ENCODE measurements around the gene PMEL.
"Not testable (repeated sequence)": the region's sequence is repeated elsewhere in the genome, so short reads cannot be mapped to it uniquely, and the experiment has no call there.

The PMEL gene

DNA sequence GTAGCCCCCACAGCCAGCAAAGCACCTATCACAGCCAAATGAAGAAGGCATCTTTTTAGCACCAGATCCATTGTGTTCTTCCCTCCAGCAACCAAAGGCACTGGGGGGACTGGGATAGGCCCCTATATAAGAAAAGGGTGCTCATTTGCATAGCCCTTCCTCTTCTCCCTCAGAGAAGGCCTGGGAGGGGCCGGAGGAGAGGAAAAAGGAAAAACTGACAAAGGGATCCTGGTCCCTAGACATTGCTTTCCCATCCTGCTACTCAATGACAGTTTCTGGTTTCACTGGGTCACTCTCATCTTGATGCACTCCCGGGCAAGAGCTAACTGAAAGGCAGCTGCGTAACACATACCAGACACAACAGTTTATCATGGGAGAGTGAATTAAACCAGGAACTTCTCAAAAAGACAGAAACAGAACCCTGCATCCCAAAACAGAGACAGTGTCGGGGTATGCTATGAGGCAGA lies at the start of gene PMEL:
TSS of gene PMEL (minus strand) at position 102 of the 467 bp plus-strand sequence. CDS start at position 71, 31 bp downstream.
- DNase-seq: no peak

DNA sequence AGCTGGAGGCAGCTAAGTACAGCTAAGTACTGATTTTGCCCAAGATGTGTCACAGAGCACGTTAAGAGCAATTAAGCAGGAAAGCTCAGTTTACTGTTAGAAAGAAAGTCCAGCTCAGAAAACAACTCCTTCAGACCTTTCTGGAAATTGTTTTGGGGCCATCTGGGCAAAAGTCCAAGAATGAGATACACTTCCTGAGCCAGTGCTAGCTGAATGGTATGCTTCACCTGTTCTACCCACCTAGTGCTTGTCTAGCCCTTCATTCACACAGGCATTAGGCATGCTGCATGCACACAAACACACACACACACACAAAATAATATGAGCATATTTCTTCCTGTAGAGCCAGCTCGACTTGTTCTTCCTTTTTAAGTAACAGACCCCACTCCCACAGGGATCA lies 48.4 kb upstream of the PMEL start:
- DNase-seq: no peak

DNA sequence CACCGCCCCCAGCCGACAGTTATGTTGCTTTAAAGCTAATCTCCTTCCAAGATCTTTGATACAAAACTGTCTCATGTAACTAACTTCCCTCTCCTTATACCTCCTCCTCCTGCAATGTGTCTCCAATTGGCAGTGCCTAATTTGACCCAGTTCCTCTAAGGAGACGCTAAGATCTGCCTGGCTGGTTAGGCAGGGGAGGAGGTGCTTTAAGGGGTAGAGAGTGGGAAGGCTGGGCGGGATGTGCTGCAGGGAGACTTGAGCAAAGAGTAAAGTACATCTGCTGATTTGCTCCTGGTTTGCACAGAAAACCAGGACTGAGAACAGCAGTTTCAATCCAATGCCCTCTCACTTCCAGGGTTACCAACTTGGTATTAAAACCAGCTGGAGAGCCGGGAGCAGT lies 47.6 kb upstream of the PMEL start:
- no peak for DNase-seq

DNA sequence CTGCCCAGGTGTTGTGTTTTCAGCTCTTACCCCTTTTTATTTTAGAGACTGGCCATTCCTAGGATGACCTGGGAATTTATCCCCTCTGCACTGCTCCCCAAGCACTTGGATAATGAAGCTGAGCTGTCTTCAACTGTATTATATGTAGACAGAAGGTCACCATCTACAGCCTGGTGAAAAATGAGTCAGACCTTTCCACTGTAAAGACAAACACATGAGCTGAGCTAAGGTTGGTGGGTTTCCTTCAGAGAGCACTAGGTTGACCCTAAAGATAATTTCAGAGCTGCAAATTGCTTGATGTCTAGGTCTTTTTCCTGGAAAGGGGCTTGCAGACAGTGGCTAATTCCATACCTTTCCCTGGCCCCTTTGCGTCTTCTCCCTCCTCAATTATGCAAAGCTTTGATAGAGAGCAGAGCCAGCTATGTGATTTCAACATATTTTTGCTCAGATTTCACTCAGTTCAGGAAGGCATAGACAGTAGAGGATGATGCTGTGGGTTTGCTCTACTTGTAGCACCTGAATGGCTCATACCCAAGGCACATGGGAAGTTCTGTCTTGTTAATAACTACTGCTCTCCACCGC lies 45.8 kb upstream of the PMEL start:
- DNase-seq: no peak

DNA sequence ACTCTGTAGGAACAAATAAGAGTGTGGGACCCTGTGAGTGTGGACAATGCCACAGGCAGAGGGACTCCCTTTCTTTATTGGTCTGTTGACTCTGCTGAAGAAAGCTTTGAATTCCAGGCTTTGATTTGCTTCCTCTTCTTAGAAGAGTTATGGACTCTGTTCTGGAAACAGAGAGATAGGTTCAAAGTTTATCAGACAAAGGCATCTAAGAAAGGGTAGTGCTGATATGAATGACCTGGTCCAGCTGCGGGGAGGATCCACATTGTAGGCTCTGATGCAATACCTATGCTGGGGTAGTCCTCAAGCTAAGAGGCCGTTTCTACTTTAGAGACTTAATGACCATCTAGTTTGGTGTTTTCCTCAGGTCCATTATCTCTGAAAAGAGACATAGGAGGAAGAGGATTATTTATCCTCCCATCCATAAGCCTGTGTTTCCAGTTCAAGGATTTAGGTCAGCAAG lies 44.3 kb upstream of the PMEL start:
- DNase-seq: no peak

DNA sequence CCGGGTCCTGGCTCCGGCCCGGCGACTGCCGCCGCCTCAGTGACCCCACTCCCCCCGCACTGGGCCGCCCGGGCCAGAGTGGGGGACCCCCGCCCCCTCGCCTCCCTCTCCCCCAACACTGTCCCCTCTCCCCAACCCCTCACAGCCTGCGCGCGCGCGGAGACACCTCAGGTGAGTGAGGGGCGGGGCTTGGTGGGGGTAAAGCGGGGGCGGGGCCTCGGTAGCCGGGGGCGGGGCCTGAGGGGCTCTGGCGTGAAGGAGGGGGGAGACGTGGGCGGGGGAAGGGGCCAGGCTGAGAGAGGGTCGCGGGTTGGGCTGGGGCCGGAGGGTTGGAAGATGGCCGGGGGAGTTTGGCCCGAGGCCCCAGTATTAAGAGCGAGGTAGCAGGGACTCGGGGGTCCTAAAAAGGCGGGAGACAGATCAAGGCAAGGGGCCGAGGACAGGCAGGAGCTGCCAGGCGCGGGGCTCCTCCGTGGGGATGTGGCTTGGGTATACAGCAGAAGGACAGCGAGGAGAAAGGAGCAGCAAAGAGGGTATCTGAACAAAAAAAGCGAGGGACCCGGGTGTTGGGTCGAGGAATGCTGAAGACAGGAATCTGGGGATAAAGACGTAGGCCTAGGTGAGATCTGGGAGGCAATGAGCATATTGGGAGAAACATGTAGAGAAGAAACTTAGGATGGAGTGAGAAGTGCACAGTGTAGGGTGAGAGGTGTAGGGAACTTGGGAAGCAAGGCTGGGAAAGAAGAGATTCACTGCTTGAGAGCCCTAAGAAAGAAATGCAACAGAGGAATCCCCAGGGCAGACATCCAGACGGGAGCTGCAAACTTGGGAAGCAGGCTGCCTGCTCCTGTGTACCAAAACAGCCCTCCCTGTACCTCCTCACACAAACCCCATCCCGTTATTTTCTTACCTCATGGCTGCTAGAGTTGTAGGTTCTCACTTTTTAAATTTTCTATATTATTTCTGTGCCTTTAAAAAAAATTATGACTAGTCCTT lies 42.0 kb upstream of the PMEL start:
- DNase-seq: peak; percentile 10

DNA sequence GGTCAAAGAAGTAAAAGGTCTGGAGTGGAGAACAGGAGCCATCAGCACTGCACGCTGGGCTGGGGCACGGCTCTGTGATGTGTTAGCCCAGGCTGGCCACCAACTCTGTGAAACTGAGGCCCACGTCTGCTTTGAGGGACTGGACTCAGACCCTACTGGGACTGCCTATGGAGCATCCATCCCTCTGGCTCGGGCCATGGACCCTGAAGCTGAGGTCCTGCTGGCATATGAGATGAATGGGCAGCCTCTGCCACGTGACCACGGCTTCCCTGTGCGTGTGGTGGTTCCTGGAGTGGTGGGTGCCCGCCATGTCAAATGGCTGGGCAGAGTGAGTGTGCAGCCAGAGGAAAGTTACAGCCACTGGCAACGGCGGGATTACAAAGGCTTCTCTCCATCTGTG lies 38.4 kb upstream of the PMEL start:
- DNase-seq: no peak

DNA sequence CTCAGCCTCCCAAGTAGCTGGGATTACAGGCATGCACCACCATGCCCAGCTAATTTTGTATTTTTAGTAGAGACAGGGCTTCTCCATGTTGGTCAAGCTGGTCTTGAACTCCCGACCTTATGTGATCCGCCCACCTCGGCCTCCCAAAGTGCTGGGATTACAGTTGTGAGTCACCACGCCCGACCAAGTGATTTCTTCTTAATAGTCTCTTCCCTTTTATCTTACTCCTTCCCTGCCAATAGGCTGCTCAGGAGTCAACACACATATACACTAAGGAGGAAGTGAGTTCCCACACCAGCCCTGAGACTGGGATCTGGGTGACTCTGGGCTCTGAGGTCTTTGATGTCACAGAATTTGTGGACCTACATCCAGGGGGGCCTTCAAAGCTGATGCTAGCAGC lies 37.5 kb upstream of the PMEL start:
- not testable (repeated sequence) for DNase-seq

DNA sequence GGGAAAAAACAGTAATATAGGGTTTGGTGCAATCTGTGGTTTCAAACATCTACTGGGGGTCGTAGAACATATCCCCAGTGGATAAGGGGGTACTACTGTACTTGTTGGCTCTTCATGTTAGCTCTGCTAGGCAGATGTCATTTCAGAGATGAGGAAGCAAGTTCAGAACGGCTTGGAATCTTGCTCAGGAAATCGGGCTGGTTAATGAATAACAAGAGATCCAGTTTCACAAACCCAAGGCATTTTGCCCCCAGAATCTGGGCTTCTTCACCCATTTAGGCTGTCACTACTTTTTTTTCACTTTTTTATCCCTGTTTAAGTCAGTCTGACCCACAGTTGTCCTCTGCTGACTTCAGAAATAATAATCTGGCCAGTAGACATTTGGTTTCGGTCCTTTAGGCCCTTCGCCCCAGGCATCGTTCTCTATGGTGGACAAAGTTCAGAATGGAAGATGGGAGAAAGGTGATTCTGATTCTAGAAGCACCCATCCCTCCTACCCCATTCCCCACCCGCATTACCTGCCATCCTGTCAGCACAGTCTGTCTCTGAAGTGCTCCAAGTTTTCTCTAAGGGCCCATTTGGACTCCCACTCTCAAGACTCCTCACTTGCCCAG lies 35.8 kb upstream of the PMEL start:
- no peak for DNase-seq

DNA sequence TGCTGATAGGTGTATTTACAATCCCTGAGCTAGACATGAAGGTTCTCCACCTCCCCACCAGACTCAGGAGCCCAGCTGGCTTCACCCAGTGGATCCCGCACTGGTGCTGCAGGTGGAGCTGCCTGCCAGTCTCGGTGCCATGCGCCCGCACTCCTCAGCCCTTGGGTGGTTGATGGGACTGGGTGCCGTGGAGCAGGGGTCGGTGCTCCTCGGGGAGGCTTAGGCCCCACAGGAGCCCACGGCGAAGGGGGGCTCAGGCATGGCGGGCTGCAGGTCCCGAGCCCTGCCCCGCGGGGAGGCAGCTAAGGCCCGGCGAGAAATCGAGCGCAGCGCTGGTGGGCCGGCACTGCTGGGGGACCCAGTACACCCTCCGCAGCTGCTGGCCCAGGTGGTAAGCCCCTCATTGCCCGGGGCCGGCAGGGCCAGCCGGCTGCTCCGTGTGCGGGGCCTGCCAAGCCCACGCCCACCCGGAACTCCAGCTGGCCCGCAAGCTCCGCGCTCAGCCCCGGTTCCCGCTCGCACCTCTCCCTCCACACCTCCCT lies 34.2 kb upstream of the PMEL start:
- DNase-seq: not testable (repeated sequence)

DNA sequence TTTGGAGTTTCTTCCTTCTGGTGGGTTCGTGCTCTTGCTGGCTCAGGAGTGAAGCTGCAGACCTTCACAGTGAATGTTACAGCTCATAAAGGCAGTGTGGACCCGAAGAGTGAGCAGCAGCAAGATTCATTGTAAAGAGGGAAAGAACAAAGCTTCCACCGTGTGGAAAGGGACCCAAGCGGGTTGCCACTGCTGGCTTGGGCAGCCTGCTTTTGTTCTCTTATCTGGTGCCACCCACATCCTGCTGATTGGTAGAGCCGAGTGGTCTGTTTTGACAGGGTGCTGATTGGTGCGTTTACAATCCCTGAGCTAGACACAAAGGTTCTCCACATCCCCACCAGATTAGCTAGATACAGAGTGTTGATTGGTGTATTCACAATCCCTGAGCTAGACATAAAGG lies 33.7 kb upstream of the PMEL start:
- DNase-seq: not testable (repeated sequence)

DNA sequence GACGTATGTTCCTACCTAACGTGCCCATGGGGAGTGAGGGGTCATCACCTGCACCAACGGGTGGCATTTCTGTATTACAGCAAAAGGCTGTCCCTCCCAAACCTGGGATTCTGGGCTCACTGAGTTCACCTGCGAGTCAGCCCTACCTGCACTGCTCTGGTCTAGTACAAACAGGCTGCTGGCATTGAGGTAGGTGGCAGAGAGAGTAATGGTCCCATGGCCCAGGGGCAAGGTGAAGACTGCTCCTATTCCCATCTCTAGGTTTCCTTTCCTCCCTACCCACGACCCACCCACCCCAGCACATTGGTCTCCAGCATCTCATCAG lies 31.7 kb upstream of the PMEL start:
- no peak for DNase-seq

DNA sequence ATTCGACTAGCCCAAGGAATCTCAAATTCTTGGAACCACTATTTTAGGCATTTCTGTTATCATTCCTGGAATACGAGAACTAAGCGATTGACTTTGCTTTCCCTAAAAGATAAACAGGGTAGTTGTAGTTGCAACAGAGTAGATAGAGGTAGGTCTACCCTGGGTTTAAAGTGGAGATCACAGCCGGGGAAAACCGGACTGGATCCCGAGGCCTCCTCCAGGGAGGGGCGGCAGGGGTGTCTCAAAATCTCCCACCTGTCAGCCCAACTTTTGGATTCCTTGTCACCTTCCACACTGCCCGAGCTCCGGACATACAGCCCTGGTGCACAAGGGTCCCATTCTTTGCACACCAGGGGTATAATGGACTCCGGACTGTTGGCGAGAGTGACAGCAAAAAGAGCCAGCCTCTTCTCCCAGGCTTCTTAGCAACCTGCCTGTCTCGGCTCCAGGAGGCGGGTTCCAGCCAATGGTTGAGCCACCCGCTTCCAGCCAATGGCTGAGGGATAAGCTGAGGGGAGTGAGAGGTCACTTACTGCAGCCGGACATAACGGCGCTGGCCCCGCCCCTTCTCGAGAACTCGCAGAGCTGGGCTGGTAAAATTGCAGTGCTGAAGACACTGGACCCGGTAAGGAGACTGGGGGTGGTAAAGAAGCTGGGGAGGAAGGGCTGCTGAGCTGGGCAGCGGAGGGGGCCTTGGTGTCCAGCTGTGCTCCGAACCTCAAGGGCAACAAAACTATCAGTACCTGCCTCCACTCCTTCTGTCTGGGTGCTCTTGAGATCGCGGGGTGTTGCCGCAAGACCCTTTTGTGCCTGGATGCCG lies 31.1 kb upstream of the PMEL start, which contains the start of gene SUOX:
TSS of gene SUOX (plus strand) at position 562 of the 820 bp plus-strand sequence. CDS start 4,946 bp downstream, outside the sequence.
- peak; percentile 91 for DNase-seq

DNA sequence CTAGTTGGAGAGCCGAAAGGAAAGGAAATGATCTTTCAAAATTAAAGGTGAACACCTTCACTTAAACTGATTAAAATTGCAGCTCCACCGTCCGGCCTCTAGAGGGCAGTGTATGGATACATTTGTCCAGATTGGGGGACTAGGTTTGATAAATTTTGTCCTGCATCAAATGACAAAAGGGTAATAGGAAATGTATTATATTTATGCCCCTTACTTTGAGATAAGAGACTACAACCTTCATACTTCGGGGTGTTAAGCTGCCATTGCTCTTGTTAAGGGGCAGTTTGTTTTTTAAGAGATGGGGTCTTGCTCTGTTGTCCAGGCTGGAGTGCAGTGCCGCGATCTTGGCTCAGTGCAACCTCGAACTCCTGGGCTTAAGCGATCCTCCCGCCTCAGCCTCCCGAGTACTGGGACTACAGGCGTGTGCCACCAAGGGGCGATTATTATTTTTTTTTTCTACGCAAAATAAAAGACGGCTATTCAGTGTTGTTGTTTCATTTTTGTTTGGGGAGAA lies 30.4 kb upstream of the PMEL start:
- peak; percentile 61 for DNase-seq

DNA sequence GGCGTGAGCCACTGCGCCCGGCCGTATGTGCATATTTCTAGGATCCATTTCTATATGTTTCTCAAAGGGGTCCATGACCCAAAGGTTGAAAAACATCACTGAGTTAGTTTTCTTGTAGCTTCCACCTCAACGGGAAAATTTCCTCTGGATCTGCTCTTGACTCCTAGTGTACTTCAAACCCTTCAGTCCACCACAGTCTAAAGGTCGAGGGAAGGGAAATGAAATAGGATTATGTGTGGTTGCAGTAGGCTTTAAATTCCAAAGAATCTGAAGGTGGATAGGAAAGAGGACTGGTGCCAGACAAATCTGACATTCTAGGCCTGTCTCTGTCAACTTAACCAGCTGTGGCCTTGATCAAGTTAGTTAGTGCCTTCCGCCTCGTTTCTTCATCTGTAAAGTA lies 29.5 kb upstream of the PMEL start:
- no peak for DNase-seq

DNA sequence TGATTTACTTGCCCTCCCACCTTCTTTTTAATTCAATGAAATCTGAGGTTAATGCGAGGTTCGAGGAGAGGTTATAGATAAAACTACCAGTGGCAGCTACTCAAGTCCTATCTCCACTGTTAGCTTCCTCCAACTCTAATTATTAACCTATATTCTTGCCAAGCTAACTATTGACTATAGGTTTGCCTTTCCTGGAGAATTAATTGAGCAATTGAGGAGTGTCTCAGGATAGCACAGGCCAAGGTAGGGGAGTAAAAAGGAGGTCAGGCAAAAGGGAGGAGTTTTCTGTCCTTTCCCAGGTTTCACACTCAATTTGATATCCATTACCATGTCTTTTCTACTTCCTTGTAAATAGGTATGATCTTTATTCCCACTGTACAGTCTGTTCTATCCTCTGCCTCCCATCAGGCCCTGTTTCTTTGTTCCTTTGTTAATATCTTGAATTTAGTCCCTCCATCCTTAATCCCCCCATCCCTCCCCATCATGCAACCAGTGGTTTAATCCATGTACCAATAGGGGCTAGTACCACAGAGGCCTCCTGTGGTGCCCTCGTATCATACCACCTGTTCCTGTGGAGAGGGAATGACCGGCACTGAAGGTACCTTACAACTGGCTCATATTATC lies 27.5 kb upstream of the PMEL start:
- DNase-seq: no peak

DNA sequence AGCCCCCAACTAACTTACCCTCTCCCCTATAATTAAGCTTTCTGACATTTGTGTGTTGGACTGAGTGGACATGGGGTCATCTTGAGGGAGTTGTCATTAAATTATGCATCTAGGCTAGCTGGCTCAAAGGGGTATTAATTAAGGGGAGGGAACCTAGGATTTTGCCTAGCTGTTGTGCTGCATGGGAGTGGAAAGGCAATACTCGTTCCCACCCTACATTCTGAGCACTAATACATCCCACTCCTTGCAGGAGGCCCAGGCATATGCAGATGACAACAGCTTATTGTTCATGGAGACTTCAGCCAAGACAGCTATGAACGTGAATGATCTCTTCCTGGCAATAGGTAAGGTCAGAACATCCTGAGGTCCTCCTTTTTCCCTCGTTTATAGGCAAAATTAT lies 25.3 kb upstream of the PMEL start:
- no peak for DNase-seq

DNA sequence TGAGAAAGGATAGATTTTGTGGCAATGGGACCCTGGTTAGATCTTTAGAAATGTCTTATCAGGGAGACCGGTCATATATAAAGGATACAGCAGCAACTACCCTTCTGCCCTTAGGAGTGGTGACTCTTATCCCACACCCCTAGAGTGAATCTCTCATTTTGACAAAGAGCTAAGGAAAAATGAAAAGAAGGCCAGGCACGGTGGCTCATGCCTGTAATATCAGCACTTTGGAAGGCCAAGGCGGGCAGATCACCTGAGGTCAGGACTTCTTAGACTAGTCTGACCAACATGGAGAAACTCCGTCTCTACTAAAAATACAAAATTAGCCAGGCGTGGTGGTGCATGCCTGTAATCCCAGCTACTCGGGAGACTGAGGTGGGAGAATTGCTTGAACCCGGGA lies 20.1 kb upstream of the PMEL start:
- not testable (repeated sequence) for DNase-seq

DNA sequence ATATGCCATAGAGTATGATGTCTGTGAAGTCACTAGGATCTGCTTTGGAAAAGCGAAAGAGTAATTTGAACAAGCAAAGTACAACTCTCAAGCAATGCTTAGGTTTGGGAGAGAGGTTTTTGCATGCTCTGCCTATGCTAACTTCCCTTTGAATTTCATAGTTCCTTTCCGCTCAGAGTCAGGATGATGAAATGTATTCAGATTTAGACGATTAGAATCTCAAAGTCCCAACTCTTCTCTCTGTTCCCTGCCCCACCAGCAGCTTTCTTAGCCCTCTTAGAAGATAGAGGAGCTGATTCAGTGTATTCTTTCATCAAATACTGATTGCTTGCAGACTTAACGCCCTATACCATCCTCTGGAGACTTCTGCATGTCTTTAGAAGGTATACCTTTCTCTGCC lies 19.5 kb upstream of the PMEL start:
- no peak for DNase-seq

DNA sequence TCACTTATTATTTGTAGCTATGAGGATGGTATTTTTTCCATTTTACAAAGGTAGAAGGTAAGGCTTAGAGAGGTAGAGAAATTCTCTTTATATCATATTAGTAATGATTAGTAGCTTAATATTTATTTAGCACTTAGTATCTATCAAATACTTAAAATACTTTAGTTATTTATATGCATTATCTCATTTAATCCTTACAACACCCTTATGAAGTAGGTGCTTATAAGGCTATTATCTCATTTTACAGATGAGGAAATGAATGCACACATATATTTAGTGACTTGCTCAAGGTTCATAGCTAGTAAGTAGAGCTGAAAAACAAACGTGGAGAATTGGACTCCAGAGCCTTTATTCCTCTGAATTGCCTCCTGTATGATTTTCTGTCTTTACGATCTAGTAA lies 19.0 kb upstream of the PMEL start:
- DNase-seq: no peak

DNA sequence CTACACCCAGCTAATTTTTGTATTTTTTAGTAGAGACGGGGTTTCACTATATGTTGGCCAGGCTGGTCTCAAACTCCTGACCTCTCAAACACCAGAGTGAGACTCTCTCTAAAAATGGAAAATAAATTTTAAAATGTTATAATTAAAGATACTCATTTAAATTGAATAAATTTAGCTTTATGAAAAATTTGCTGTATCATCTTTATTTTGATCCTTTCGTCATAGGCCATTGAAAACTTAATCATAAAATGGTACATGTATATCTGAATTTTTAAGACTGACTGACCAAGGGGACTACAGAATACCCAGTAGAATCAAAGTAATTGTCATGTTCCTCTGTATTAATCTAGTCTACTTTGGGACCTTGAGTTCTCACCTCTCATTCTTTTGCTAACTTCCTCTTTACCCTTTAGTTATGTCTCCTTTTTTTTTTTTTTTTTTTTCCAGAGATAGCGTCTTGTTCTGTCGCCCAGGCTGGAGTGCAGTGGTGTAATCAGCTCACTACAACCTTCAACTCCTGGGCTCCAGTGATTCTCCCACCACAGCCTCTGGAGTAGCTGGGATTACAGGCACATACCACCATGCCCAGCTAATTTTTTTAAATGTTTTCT lies 17.5 kb upstream of the PMEL start:
- no peak for DNase-seq

Data from fibroblast of skin of right quadriceps (primary cell).